Activated naive CD4-positive, alpha-beta T cell treated with anti-CD3 and anti-CD28 coated beads for 36 hours (primary cell): ENCODE results near the gene TRAPPC3. TPM values are rescaled to one million over a fixed set of nuclear protein-coding genes. Genes with fewer than 3 reads are reported as not detected.

Experiments
- CTCF ChIA-PET: fragments of 350-600 bp; sonication (Branson Sonifier 250); formaldehyde crosslinking; loops from one replicate; lab custom pipeline; 2021; ENCODE audit warnings: antibody characterized with exemption; lab: Charles Lee
- DNase-seq: peaks from one replicate; pipeline ENCODE4 v3.0.0-alpha.2; 2020
- H3K27ac Mint-ChIP-seq: one replicate; pipeline ENCODE4 v1.8.0; 2021; ENCODE audit warnings: mild to moderate bottlenecking, mixed read lengths
- H3K27me3 Mint-ChIP-seq: one replicate; pipeline ENCODE4 v1.8.0; 2021; ENCODE audit warnings: low read depth, mixed read lengths
- H3K36me3 Mint-ChIP-seq: one replicate; pipeline ENCODE4 v1.8.0; 2021; ENCODE audit warnings: low read depth, mixed read lengths
- H3K4me1 Mint-ChIP-seq: one replicate; pipeline ENCODE4 v1.8.0; 2021; ENCODE audit warnings: low read depth, mixed read lengths
- H3K4me3 Mint-ChIP-seq: one replicate; pipeline ENCODE4 v1.8.0; 2021; ENCODE audit warnings: mild to moderate bottlenecking, moderate library complexity, mixed read lengths
- H3K9me3 Mint-ChIP-seq: one replicate; pipeline ENCODE4 v1.8.0; 2021; ENCODE audit warnings: mixed read lengths
- intact Hi-C: fragments of 100-400 bp; cut with micrococcal nuclease; formaldehyde crosslinking; loops from one replicate; pipeline ENCODE4 v1.15.1; 2023
- total RNA-seq, 2 experiments: library from RNA; stranded (reverse); gene quantifications; one replicate each; pipeline ENCODE4 v1.2.3, GENCODE V29; 2021

The TRAPPC3 gene
- total RNA-seq, 2 experiments from 2014 or later = 35.9 to 37.6 TPM

GRCh38 chr1:36099681-36100341 lies 49.5 kb downstream of the TRAPPC3 start:
- no peak overlapping the region for H3K4me3 Mint-ChIP-seq
- CTCF ChIA-PET = interaction anchor here (0.6 to 6.4 kb wide), 10 partner anchors 9 to 402 kb away, joined by 3 to 61 read pairs (median 4); partner anchors contain the start of gene TRAPPC3

GRCh38 chr1:36098650-36099365 lies 50.5 kb downstream of the TRAPPC3 start:
- H3K27me3 Mint-ChIP-seq = no peaks in the 10 kb centered on the region
- H3K4me1 Mint-ChIP-seq = peaks cover 4% of the 10 kb centered on the region
- no peak for DNase-seq
- H3K36me3 Mint-ChIP-seq = no peaks in the 10 kb centered on the region
- intact Hi-C loops = loop anchor here (1.0 kb wide), 3 partner anchors 35 to 321 kb away; no protein-coding TSS in a partner anchor
- no peak overlapping the region for H3K4me3 Mint-ChIP-seq
- CTCF ChIA-PET = interaction anchor here (0.7 to 0.8 kb wide), 2 partner anchors 36 to 188 kb away, joined by 3 to 5 read pairs; no protein-coding TSS in a partner anchor
- no peak overlapping the region for H3K27ac Mint-ChIP-seq
- H3K9me3 Mint-ChIP-seq = no peaks in the 10 kb centered on the region

More at GRCh38 chr1:36099681-36100341, 49.5 kb downstream of the TRAPPC3 start:
- intact Hi-C loops = loop anchor here (1.0 kb wide), 3 partner anchors 34 to 320 kb away; no protein-coding TSS in a partner anchor
- Mint-ChIP-seq H3K36me3 (no peaks in the 10 kb centered on the region), H3K27me3 (no peaks in the 10 kb centered on the region), H3K4me1 (peaks cover 4% of the 10 kb centered on the region), H3K9me3 (no peaks in the 10 kb centered on the region), H3K27ac (no peak overlapping the region)
- peak; percentile 85 for DNase-seq

DNA sequence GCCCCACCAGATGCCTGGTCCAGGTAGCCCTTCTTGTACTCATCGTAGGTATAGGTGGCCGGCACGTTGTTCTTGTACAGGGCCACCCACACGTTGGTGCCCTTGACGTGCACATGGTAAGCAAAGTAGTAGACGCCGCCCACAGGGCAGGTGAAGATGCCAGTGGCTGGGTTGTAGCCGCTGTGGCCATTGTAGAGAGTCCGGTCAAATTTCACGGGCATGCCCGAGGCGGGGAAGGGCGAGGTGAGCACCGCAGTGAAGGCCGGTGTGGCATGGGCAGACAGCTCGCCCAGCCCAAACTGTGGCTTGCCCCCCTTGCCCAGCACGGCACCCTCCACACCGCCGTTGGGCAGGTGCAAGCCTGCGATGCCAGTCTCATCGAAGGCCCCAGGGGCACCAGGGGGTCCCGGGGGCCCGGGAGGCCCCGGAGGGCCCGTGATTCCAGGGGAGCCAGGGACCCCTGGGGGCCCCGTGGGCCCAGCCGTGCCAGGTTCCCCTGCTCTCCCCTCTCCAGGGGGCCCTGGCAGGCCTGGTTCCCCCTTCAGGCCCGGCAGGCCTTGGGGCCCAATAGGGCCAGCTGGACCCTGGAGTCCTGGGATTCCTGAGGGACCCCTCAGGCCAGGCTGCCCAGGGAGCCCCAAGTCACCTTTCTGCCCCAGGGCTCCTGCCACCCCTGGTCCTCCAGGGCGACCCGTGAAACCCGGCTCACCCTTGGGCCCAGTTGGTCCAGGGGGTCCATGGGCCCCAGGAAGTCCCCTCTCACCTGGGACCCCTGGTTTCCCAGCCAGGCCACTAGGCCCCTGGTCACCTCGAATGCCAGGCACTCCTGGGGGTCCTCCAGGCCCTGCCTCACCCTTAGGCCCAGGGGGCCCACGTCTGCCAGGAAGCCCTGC lies 51.3 kb downstream of the TRAPPC3 start:
- Mint-ChIP-seq H3K27ac (no peak overlapping the region), H3K9me3 (no peaks in the 10 kb centered on the region), H3K4me1 (peaks cover 4% of the 10 kb centered on the region), H3K27me3 (no peaks in the 10 kb centered on the region), H3K4me3 (no peak overlapping the region), H3K36me3 (no peaks in the 10 kb centered on the region)
- CTCF ChIA-PET = interaction anchor here (0.6 to 2.1 kb wide), 5 partner anchors 36 to 189 kb away, joined by 3 to 7 read pairs (median 5); no protein-coding TSS in a partner anchor
- intact Hi-C loops = no loop called here
- no peak for DNase-seq

DNA sequence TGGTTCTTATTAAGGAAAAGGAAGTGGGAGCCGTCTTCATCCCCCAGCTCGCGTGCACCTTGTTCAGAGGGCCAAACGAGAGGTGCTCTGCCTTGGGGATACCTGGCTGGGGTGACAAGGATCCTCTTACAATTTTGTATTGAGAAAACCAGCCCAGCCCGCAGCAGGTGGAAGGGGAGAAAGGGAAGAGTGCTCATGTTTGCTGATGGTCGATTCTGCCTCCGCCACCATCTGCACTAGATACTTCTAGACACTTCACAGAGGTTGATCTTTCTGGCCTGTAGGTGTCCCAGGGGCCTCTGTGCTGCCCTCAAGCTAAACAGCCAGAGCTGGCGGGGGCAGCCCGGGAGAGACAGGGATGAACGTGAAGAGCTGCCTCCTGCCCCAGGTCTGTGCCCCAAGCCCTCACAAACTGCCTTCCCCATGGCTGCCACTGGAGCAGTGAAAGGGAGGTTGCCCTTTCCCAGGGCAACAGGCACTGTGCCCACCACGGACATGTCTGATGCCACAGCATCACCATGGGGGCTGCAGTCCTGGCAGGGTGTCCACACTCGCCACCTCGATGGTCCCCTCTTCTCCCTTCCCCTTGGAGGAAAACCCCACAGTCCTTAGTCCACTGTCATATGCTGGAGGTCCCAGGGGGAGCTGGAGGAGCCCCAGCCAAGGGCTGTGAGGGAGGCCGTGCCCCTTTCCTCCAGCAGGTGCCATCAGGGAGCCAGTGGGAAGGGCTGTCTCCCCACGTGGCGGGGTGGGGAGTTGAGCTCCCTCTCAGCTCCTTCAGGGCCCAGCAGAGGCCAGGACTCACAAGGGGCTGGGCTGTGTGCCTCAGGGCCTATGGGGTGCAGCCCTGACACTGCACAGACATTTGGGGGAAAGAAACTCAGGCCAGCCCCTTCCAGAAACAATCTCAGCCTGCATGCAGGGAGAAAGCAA lies 52.5 kb downstream of the TRAPPC3 start:
- Mint-ChIP-seq H3K27me3 (no peaks in the 10 kb centered on the region), H3K27ac (no peak overlapping the region), H3K4me3 (no peak overlapping the region), H3K36me3 (peaks cover 4% of the 10 kb centered on the region), H3K4me1 (peaks cover 8% of the 10 kb centered on the region), H3K9me3 (no peaks in the 10 kb centered on the region)
- intact Hi-C loops = loop anchor here (1.0 kb wide), 1 partner anchor 189 kb away; no protein-coding TSS in a partner anchor
- CTCF ChIA-PET = interaction anchor here (0.6 to 2.1 kb wide), 3 partner anchors 38 to 95 kb away, joined by 4 to 7 read pairs (median 7); no protein-coding TSS in a partner anchor
- DNase-seq = no peak

DNA sequence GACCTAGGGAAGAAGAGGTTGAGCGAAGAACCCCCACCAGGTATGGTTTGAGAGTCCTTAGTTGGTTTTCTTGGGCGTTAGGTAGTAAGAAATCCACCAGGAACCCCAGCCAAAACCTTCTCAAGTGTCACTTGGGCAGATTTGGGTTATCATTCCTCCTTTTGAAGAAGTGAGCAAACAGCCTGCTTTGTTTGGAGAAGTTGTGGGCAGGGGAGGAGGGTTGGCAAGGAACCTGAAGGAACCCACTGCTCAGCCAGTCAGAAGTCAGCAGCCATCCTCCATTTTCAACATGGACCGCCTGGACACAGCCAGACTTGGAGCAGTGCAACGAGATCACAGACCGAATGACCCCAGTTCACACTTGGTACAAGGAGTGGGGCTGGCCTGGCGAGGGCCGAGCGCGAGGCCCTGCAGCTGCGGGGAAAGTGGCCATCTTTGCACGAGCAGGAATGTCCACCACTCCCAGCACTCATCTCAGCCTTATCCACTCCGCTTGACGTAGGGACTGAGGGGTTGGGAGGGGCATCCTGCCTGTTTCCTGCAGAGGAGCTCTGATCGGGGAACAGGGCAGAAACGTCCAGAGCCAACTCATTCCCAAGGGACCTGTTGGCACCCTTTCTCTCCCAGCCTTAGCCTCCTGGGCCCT lies 53.4 kb downstream of the TRAPPC3 start:
- no peaks in the 10 kb centered on the region for H3K27me3 Mint-ChIP-seq
- H3K4me1 Mint-ChIP-seq = peaks cover 10% of the 10 kb centered on the region
- no peak for DNase-seq
- H3K9me3 Mint-ChIP-seq = no peaks in the 10 kb centered on the region
- CTCF ChIA-PET = interaction anchor here (0.6 to 3.7 kb wide), 6 partner anchors 7 to 92 kb away, joined by 3 to 23 read pairs (median 6); no protein-coding TSS in a partner anchor
- no peak overlapping the region for H3K4me3 Mint-ChIP-seq
- H3K36me3 Mint-ChIP-seq = peaks cover 6% of the 10 kb centered on the region
- intact Hi-C loops = loop anchor here (1.0 kb wide), 1 partner anchor 189 kb away; no protein-coding TSS in a partner anchor
- no peak overlapping the region for H3K27ac Mint-ChIP-seq

- Mint-ChIP-seq H3K4me3 (no peak overlapping the region), H3K4me1 (peaks cover 13% of the 10 kb centered on the region), H3K27me3 (no peaks in the 10 kb centered on the region), H3K9me3 (no peaks in the 10 kb centered on the region), H3K36me3 (peaks cover 7% of the 10 kb centered on the region), H3K27ac (no peak overlapping the region)
- DNase-seq = no peak
- intact Hi-C loops = no loop called here
- CTCF ChIA-PET = interaction anchor here (0.5 to 3.7 kb wide), 4 partner anchors 8 to 97 kb away, joined by 3 to 23 read pairs (median 4); no protein-coding TSS in a partner anchor
Observed at GRCh38 chr1:36094621-36095061, 54.6 kb downstream of the TRAPPC3 start.

DNA sequence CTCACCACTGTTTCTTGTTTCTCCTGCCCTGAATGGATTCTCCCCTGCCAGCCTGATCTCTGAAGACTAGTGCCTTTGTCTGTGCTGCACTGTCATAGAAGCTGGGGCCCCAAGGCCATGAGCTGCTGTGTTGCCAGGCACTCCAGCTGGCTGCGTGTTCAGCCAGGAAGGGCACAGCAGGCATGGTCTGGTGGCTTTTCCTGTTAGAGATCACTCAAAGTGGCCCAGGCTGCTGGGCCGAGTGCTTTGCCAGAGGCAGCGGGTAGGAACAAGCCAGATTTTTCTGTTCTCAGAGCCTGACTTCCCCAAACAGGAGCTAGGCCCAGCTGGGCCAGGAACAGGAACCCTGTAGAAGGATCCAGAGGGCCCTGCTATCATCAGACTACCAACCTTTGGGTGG lies 55.4 kb downstream of the TRAPPC3 start:
- Mint-ChIP-seq H3K27me3 (no peaks in the 10 kb centered on the region), H3K4me3 (no peak overlapping the region), H3K9me3 (no peaks in the 10 kb centered on the region), H3K27ac (no peak overlapping the region), H3K4me1 (peaks cover 15% of the 10 kb centered on the region), H3K36me3 (peaks cover 10% of the 10 kb centered on the region)
- intact Hi-C loops = no loop called here
- no peak for DNase-seq
- CTCF ChIA-PET = interaction anchor here (1.7 to 3.7 kb wide), 2 partner anchors 41 to 55 kb away, joined by 5 to 23 read pairs; partner anchors contain the start of gene TRAPPC3

DNA sequence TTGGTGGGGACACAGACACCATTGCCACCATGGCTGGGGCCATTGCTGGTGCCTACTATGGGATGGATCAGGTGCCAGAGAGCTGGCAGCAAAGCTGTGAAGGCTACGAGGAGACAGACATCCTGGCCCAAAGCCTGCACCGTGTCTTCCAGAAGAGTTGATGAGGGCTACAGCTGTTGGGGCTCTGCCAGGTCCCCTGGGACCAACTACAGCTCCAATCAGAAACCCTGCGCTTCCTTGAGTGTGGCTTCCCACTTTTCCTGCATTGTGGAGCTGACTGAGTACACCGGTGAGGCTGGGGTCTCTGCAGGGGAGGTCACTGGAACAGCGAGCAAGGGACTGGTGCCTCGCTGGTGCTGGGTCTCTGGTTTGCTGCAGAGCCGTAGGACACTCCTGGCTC lies 56.1 kb downstream of the TRAPPC3 start:
- Mint-ChIP-seq H3K27ac (no peak overlapping the region), H3K4me1 (peaks cover 15% of the 10 kb centered on the region), H3K9me3 (no peaks in the 10 kb centered on the region), H3K27me3 (no peaks in the 10 kb centered on the region), H3K36me3 (peaks cover 10% of the 10 kb centered on the region), H3K4me3 (no peak overlapping the region)
- no peak for DNase-seq
- intact Hi-C loops = no loop called here
- CTCF ChIA-PET = interaction anchor here (1.7 to 3.7 kb wide), 2 partner anchors 42 to 56 kb away, joined by 5 to 23 read pairs; partner anchors contain the start of gene TRAPPC3

DNA sequence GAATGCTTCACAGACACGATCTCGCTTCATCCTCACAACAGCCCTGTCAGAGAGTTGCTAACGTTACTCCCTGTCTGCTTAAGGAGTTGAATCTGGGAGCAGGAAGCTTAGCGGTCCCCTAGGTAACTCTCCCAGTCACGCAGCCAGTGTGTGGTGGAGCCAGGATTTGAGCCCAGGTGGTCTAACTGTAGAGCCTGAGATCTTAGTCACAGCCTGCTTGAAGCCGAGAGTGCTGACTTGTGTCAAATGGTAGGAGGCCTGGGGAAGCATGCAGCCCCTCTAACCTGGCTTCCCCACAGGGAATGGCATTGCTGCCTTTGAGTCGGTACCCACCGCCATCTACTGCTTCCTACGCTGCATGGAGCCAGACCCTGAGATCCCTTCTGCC lies 56.5 kb downstream of the TRAPPC3 start:
- intact Hi-C loops = no loop called here
- no peak overlapping the region for H3K4me3 Mint-ChIP-seq
- H3K27ac Mint-ChIP-seq = peak overlapping the region; percentile 30
- CTCF ChIA-PET = interaction anchor here (1.0 to 3.7 kb wide), 3 partner anchors 42 to 95 kb away, joined by 3 to 23 read pairs (median 5); partner anchors contain the start of gene TRAPPC3
- no peak for DNase-seq
- peaks cover 17% of the 10 kb centered on the region for H3K4me1 Mint-ChIP-seq
- H3K36me3 Mint-ChIP-seq = peaks cover 10% of the 10 kb centered on the region
- no peaks in the 10 kb centered on the region for H3K9me3 Mint-ChIP-seq
- H3K27me3 Mint-ChIP-seq = no peaks in the 10 kb centered on the region

- peak overlapping the region; percentile 30 for H3K27ac Mint-ChIP-seq
- DNase-seq = no peak
Observed at GRCh38 chr1:36092166-36092797, 57.0 kb downstream of the TRAPPC3 start.

More at GRCh38 chr1:36092166-36092797, 57.0 kb downstream of the TRAPPC3 start:
- H3K9me3 Mint-ChIP-seq = no peaks in the 10 kb centered on the region
- H3K4me3 Mint-ChIP-seq = no peak overlapping the region
- no peaks in the 10 kb centered on the region for H3K27me3 Mint-ChIP-seq
- peaks cover 10% of the 10 kb centered on the region for H3K36me3 Mint-ChIP-seq
- intact Hi-C loops = no loop called here
- peaks cover 17% of the 10 kb centered on the region for H3K4me1 Mint-ChIP-seq
- CTCF ChIA-PET = interaction anchor here (1.0 to 3.7 kb wide), 3 partner anchors 43 to 96 kb away, joined by 3 to 23 read pairs (median 5); partner anchors contain the start of gene TRAPPC3
